GM12878 (cell line): Measurements from ENCODE around the gene IQGAP2. TPM values are rescaled to one million over a fixed set of nuclear protein-coding genes. Genes with fewer than 3 reads are reported as not detected.

Experiments used
- ATAC-seq: fragments of 200-7000 bp; cut with Tn5 transposase; 3 replicates; pipeline ENCODE4 v1.9.1; 2020; ENCODE audit warnings: mild to moderate bottlenecking, moderate library complexity
- Bru-seq: library from RNA; stranded (reverse); fragments of 400-500 nt; gene quantifications from one replicate; lab custom pipeline; 2021; lab: Mats Ljungman, UMichigan
- BruChase-seq, 2 experiments: library from RNA; stranded (reverse); fragments of 400-500 nt; gene quantifications; one replicate each; lab custom pipeline; 2021; lab: Mats Ljungman, UMichigan
- BruUV-seq: library from RNA; stranded (reverse); fragments of 400-500 nt; replicated peaks from 2 replicates; lab custom pipeline; 2021; lab: Mats Ljungman, UMichigan
- CTCF ChIA-PET: fragments of 300-600 bp; sonication (Branson Sonifier 250); formaldehyde crosslinking; extraction: SDS; loops from one replicate; lab custom pipeline; 2021; ENCODE audit warnings: inconsistent platforms; lab: Yijun Ruan, JAX
- POLR2A ChIA-PET: fragments of 350-600 bp; formaldehyde crosslinking; extraction: SDS; loops from one replicate; lab custom pipeline; 2021; ENCODE audit warnings: inconsistent platforms; lab: Charles Lee
- RAD21 ChIA-PET: fragments of 300-600 bp; sonication (Branson Sonifier 250); formaldehyde crosslinking; loops from one replicate; lab custom pipeline; 2023; ENCODE audit warnings: antibody characterized with exemption; ENCODE audit not compliant: unreplicated experiment; lab: Charles Lee
- SMC1A ChIA-PET: fragments of 300-600 bp; sonication (Branson Sonifier 250); formaldehyde crosslinking; loops from one replicate; lab custom pipeline; 2023; ENCODE audit not compliant: unreplicated experiment, uncharacterized antibody; lab: Charles Lee
- DNase-seq: peaks from one replicate; pipeline ENCODE4 v3.0.0-alpha.2; 2011; ENCODE audit warnings: low read depth, low spot score
- FAIRE-seq: peaks from 3 replicates; lab custom pipeline; 2011; peaks lifted over from hg19 to GRCh38; lab: Jason Lieb, UNC
- H2AFZ ChIP-seq: 2 replicates; pipeline ENCODE4 v1.6.0; 2011; ENCODE audit warnings: low read depth, low read length, control low read depth; ENCODE audit not compliant: control insufficient read depth
- H3K27ac ChIP-seq: 2 replicates; pipeline ENCODE4 v1.5.1; 2011; ENCODE audit warnings: control low read depth; ENCODE audit not compliant: control insufficient read depth, insufficient read depth
- H3K27me3 ChIP-seq, 2 experiments: replicated peaks in 1 of 2; 2 replicates each; pipeline versions ENCODE4 v1.6.0 to v1.6.1; 2011; ENCODE audit warnings: low read length in 1 of 2; ENCODE audit not compliant: control insufficient read depth in 2 of 2, insufficient read depth in 2 of 2
- H3K36me3 ChIP-seq, 2 experiments: 2 replicates each; pipeline ENCODE4 v1.5.1; 2011; ENCODE audit warnings: low read length in 1 of 2; ENCODE audit not compliant: control insufficient read depth in 2 of 2, insufficient read depth in 2 of 2
- H3K4me1 ChIP-seq: 2 replicates; pipeline ENCODE4 v1.6.1; 2011; ENCODE audit warnings: mild to moderate bottlenecking, low read length, moderate library complexity, mixed read lengths; ENCODE audit not compliant: control insufficient read depth, insufficient read depth
- H3K4me2 ChIP-seq: 2 replicates; pipeline ENCODE4 v1.6.0; 2011; ENCODE audit warnings: control low read depth; ENCODE audit not compliant: control insufficient read depth, insufficient read depth
- H3K4me3 ChIP-seq: fragments of 200-600 bp; sonication (generic); 2 replicates; pipeline ENCODE4 v1.5.1; 2016
- H3K79me2 ChIP-seq: 2 replicates; pipeline ENCODE4 v1.6.0; 2011; ENCODE audit warnings: low read length; ENCODE audit not compliant: control insufficient read depth, insufficient read depth
- H3K9ac ChIP-seq: 2 replicates; pipeline ENCODE4 v1.8.0; 2011; ENCODE audit warnings: low read length, control low read depth, mixed read lengths; ENCODE audit not compliant: control insufficient read depth, insufficient read depth
- H3K9me3 ChIP-seq: replicated peaks from 3 replicates; pipeline ENCODE4 v1.5.1; 2011; ENCODE audit warnings: mild to moderate bottlenecking, low read length; ENCODE audit not compliant: control insufficient read depth, insufficient read depth
- H4K20me1 ChIP-seq: 2 replicates; pipeline ENCODE4 v1.6.0; 2011; ENCODE audit not compliant: control insufficient read depth, insufficient read depth
- BACH1 ChIP-seq: fragments of 450-650 bp; IDR thresholded peaks from 2 replicates; pipeline ENCODE4 v1.6.1; 2017; ENCODE audit warnings: mild to moderate bottlenecking, borderline replicate concordance
- DPF2 ChIP-seq: fragments of 450-650 bp; IDR thresholded peaks from 2 replicates; pipeline ENCODE4 v1.6.1; 2017; ENCODE audit warnings: mild to moderate bottlenecking
- EED ChIP-seq: sonication (generic); IDR thresholded peaks from 2 replicates; pipeline ENCODE4 v1.6.1; 2016; ENCODE audit warnings: antibody characterized with exemption, low read depth
- EP300 ChIP-seq, 2 experiments: fragments of 150-350 bp in 1 of 2; IDR thresholded peaks; 2 replicates each; pipeline ENCODE4 v1.6.1; 2011 to 2012; ENCODE audit warnings: low read depth in 2 of 2, low read length in 2 of 2, borderline replicate concordance in 1 of 2, improper control_type of control experiment in 1 of 2, inconsistent platforms in 1 of 2; ENCODE audit not compliant: control insufficient read depth in 1 of 2
- FOXM1 ChIP-seq: IDR thresholded peaks from 2 replicates; pipeline ENCODE4 v1.6.1; 2012; ENCODE audit warnings: low read depth, mild to moderate bottlenecking, inconsistent platforms, low read length, moderate library complexity
- HCFC1 ChIP-seq: fragments of 150-350 bp; IDR thresholded peaks from 2 replicates; pipeline ENCODE4 v1.6.1; 2014; ENCODE audit warnings: low read length
- IRF4 ChIP-seq: IDR thresholded peaks from 2 replicates; pipeline ENCODE4 v1.6.1; 2011; ENCODE audit warnings: low read depth, low read length
- JUNB ChIP-seq: IDR thresholded peaks from 2 replicates; pipeline ENCODE4 v1.6.1; 2016; ENCODE audit warnings: antibody characterized with exemption, mild to moderate bottlenecking
- PML ChIP-seq: IDR thresholded peaks from 2 replicates; pipeline ENCODE4 v1.6.1; 2012; ENCODE audit warnings: low read length, inconsistent platforms
- RAD21 ChIP-seq: IDR thresholded peaks from 2 replicates; pipeline ENCODE4 v1.6.1; 2011; ENCODE audit warnings: mild to moderate bottlenecking, low read depth, low read length, moderate library complexity; ENCODE audit not compliant: insufficient read depth
- SPI1 ChIP-seq: IDR thresholded peaks from 2 replicates; pipeline ENCODE4 v1.6.1; 2011; ENCODE audit warnings: low read depth, mild to moderate bottlenecking, low read length, moderate library complexity, borderline replicate concordance; ENCODE audit not compliant: insufficient read depth
- STAT1 ChIP-seq: fragments of 450-650 bp; conservative IDR thresholded peaks from 2 replicates; pipeline ENCODE4 v1.6.1; 2014; ENCODE audit warnings: antibody characterized with exemption, mild to moderate bottlenecking
- TARDBP ChIP-seq: IDR thresholded peaks from 2 replicates; pipeline ENCODE4 v1.6.1; 2016; ENCODE audit warnings: borderline replicate concordance
- USF2 ChIP-seq: IDR thresholded peaks from 2 replicates; pipeline ENCODE4 v1.6.1; 2011; ENCODE audit warnings: low read depth, low read length, improper control_type of control experiment, borderline replicate concordance
- YY1 ChIP-seq: IDR thresholded peaks from 2 replicates; pipeline ENCODE4 v1.6.1; 2011; ENCODE audit warnings: low read depth, mild to moderate bottlenecking, low read length
- ZNF274 ChIP-seq: IDR thresholded peaks from one replicate; pipeline ENCODE4 v1.8.0; 2011; ENCODE audit not compliant: insufficient read length, insufficient read depth
- ZNF622 ChIP-seq: fragments of 450-650 bp; IDR thresholded peaks from 2 replicates; pipeline ENCODE4 v1.6.1; 2017; ENCODE audit warnings: mild to moderate bottlenecking, inconsistent platforms
- WGBS: methylation state at CpG from one replicate; pipeline ENCODE4 v1.1.6; 2016; ENCODE audit warnings: low lambda C conversion rate; ENCODE audit not compliant: insufficient replicate concordance, insufficient coverage; ENCODE audit errors: missing lambda C conversion rate; 5-methylcytosine and 5-hydroxymethylcytosine counted together
- in situ Hi-C: fragments of 300-500 bp; cut with MboI; formaldehyde crosslinking; loops from 9 replicates; pipeline ENCODE4 v1.14.3; 2018; ENCODE audit warnings: mixed read lengths
- intact Hi-C: fragments of 100-400 bp; cut with micrococcal nuclease; formaldehyde crosslinking; loops from one replicate; pipeline ENCODE4 v1.14.2; 2022; ENCODE audit not compliant: unreplicated experiment
- long read RNA-seq, 2 experiments: library from polyadenylated mRNA; unstranded; transcript quantifications; one replicate each; pipeline ENCODE4 v2.0.0, GENCODE V29; 2019 to 2020
- polyA minus RNA-seq, 3 experiments: library from RNA; depleted of rRNA, polyadenylated mRNA; stranded (reverse); fragments of >200 nt; gene quantifications; 2 replicates each; pipeline ENCODE4 v1.2.3, GENCODE V29; 2011
- polyA plus RNA-seq, 11 experiments: library from polyadenylated mRNA; depleted of rRNA in 4 of 11; unstranded in 6 of 11; stranded (reverse) in 5 of 11; fragments of >200 nt; fragmentation: Nextera tagmentation in 4 of 11; fragmentation: Illumina TruSeq in 1 of 11; extraction: Ambion mirVana in 4 of 11; extraction: Trizol in 1 of 11; gene quantifications; 1 replicate in 1 of 11; 2 replicates in 10 of 11; pipeline versions ENCODE4 v1.2.1 to v1.2.3, GENCODE V29; 2011 to 2016; ENCODE audit warnings: inconsistent platforms in 2 of 11, missing spikeins in 2 of 11, low read depth in 1 of 11
- total RNA-seq, 4 experiments: library from RNA; depleted of rRNA in 3 of 4; stranded (reverse); fragments of >200 nt in 3 of 4; fragmentation: Illumina TruSeq in 1 of 4; extraction: Trizol in 1 of 4; gene quantifications; 2 replicates each; pipeline versions ENCODE4 v1.2.1 to v1.2.3, GENCODE V29; 2013 to 2021

The IQGAP2 gene
- total RNA-seq (2013; cell fraction: nucleolus; rRNA removed) = 115 and 127 TPM in 2 replicates
- total RNA-seq (2014; rRNA removed) (23.6 and 29.4 TPM in 2 replicates), total RNA-seq (2014; rRNA removed; fragmentation: Illumina TruSeq; extraction: Trizol) (41.4 and 41.9 TPM in 2 replicates), total RNA-seq (2021) (26.9 and 28.2 TPM in 2 replicates), polyA plus RNA-seq (2011; rRNA removed) (28.8 and 41.4 TPM in 2 replicates), polyA plus RNA-seq (2014; fragmentation: Illumina TruSeq; extraction: Trizol) (41.4 and 50.8 TPM in 2 replicates), polyA plus RNA-seq (2014; fragmentation: Nextera tagmentation; extraction: Ambion mirVana) (10 to 100 TPM; 17.7 to 17.9 TPM), polyA plus RNA-seq (2014; rRNA removed) (17.5 and 17.9 TPM in 2 replicates), polyA plus RNA-seq (2016; fragmentation: Nextera tagmentation; extraction: Ambion mirVana) (10 to 100 TPM; 14.5 to 20.1 TPM), polyA minus RNA-seq (2011; rRNA and poly(A)+ RNA removed) (35.3 and 36.6 TPM in 2 replicates), Bru-seq, nascent RNA (percentile 71 among the genes with signal in this experiment), BruChase-seq, experiment 1, labeled RNA remaining after a 6-hour chase (percentile 65 among the genes with signal in this experiment), BruChase-seq, experiment 2, labeled RNA remaining after a 2-hour chase (percentile 65 among the genes with signal in this experiment)
- polyA plus RNA-seq (2011; ENCODE audit: low read depth) = 11.2 TPM
- 13.8 and 17.3 TPM in 2 replicates for polyA plus RNA-seq (2011; cell fraction: cytosol; rRNA removed)
- polyA plus RNA-seq (2011; cell fraction: nucleus; rRNA removed) = 23.5 and 24.0 TPM in 2 replicates
- polyA plus RNA-seq (2012) = 16.7 and 20.3 TPM in 2 replicates
- polyA minus RNA-seq (2011; cell fraction: cytosol; rRNA and poly(A)+ RNA removed) = 16.3 and 23.2 TPM in 2 replicates
- 19.8 and 27.7 TPM in 2 replicates for polyA minus RNA-seq (2011; cell fraction: nucleus; rRNA and poly(A)+ RNA removed)
- long read RNA-seq, experiment 1, partial matches to known transcripts = 5 of 9 reads
- long read RNA-seq, experiment 1, other reads (novel, unspliced or antisense) = 4 of 9 reads
- long read RNA-seq, experiment 2, partial matches to known transcripts = 28 of 44 reads
- long read RNA-seq, experiment 2, other reads (novel, unspliced or antisense) = 16 of 44 reads

- Histone ChIP-seq H3K79me2 (peaks cover 33% of the 10 kb centered on the region), H3K9me3 (no peaks in the 10 kb centered on the region; the same call in 2 of the 3 replicates), H2AFZ (peak within 1 kb of the TSS; percentile 89), H3K4me3 (peak within 1 kb of the TSS; percentile 86), H4K20me1 (no peaks in the 10 kb centered on the region), H3K27ac (peak within 1 kb of the TSS; percentile 91), H3K27me3 (no peaks in the 10 kb centered on the region), H3K9ac (peak within 1 kb of the TSS; percentile 89), H3K4me2 (peak within 1 kb of the TSS; percentile 99), H3K36me3 (no peaks in the 10 kb centered on the region), H3K4me1 (peaks cover 25% of the 10 kb centered on the region)
- SMC1A ChIA-PET = interaction anchor here (0.8 to 7.7 kb wide), 16 partner anchors 11 to 371 kb away, joined by 3 to 81 read pairs (median 4); no protein-coding TSS in a partner anchor
- CTCF ChIA-PET = interaction anchor here (0.7 to 5.3 kb wide), 24 partner anchors 11 to 439 kb away, joined by 3 to 94 read pairs (median 4); no protein-coding TSS in a partner anchor
- RAD21 ChIA-PET = interaction anchor here (0.6 to 5.3 kb wide), 21 partner anchors 9 to 517 kb away, joined by 3 to 127 read pairs (median 4); no protein-coding TSS in a partner anchor
- in situ Hi-C loops = loop anchor here (10.0 kb wide), 1 partner anchor 372 kb away; no protein-coding TSS in a partner anchor
- POLR2A ChIA-PET = interaction anchor here (0.7 to 2.5 kb wide), 9 partner anchors 21 to 235 kb away, joined by 3 to 9 read pairs (median 7); no protein-coding TSS in a partner anchor
- 1% methylated on average over 79 of the region's 92 CpGs for whole genome bisulfite sequencing
- peak; percentile 76 for ATAC-seq
- no peak for DNase-seq
- intact Hi-C loops = loop anchor here (2.0 to 10.0 kb wide), 5 partner anchors 52 to 332 kb away; no protein-coding TSS in a partner anchor
- BruUV-seq = TSS peak; percentile 57
- FAIRE-seq = no peak
- TF ChIP-seq EP300 (IDR thresholded peaks at IDR 0.05; ENCODE audit: borderline replicate concordance in 1 of 2, control insufficient read depth in 1 of 2, low read depth in 2 of 2, low read length in 2 of 2) = peak in 1 of 2 experiments; percentile 55; a peak in 1 of 4 replicates
- TF ChIP-seq IRF4 = 0 out of 2 replicates have a peak, but pooled peaks have one; percentile 16
- TF ChIP-seq BACH1 = peak; percentile 68
- TF ChIP-seq TARDBP = no peak
- no peak for TF ChIP-seq FOXM1
- no peak for TF ChIP-seq JUNB
- no peak for TF ChIP-seq ZNF274
- TF ChIP-seq SPI1 = peak; percentile 44; the same call in 1 of the 2 replicates
- TF ChIP-seq EED = peak; percentile 79
- no peak for TF ChIP-seq USF2
- TF ChIP-seq DPF2 = peak; percentile 88
- TF ChIP-seq YY1 = 0 out of 2 replicates have a peak, but pooled peaks have one; percentile 38
- TF ChIP-seq PML = no peak
- TF ChIP-seq HCFC1 = no peak
- TF ChIP-seq ZNF622 = no peak
- TF ChIP-seq RAD21 = peak; percentile 68
- no peak for TF ChIP-seq STAT1
Observed at GRCh38 chr5:76402886-76403765, at the start of gene IQGAP2. Gene IQGAP2 (plus strand): TSS chr5:76403285. CDS start chr5:76403546, 261 bp downstream.
